Motor neuron (in vitro differentiated cells): ENCODE data around the gene CCL17. TPM values are rescaled to one million over a fixed set of nuclear protein-coding genes. Genes with fewer than 3 reads are reported as not detected.
"Not testable (repeated sequence)": the region's sequence is repeated elsewhere in the genome, so short reads cannot be mapped to it uniquely, and the experiment has no call there.

ENCODE experiments used
- ATAC-seq, 8 experiments: fragments of 200-7000 bp; cut with Tn5 transposase; replicated peaks in 6 of 8; 2 replicates each; pipeline ENCODE4 v1.8.0; 2021; ENCODE audit warnings: mild to moderate bottlenecking in 8 of 8, moderate library complexity in 8 of 8
- H3K27ac ChIP-seq, 2 donors: fragments of 250-450 bp; sonication (Bioruptor Pico); 2 replicates each; pipeline ENCODE4 v1.9.0; 2021; ENCODE audit warnings: antibody characterized with exemption in 2 of 2, mild to moderate bottlenecking in 2 of 2, moderate library complexity in 1 of 2
- H3K4me1 ChIP-seq, 2 donors: fragments of 250-450 bp; sonication (Bioruptor Pico); replicated peaks in 1 of 2; 2 replicates each; pipeline ENCODE4 v1.6.1; 2021; ENCODE audit warnings: antibody characterized with exemption in 2 of 2, mild to moderate bottlenecking in 2 of 2, moderate library complexity in 1 of 2
- H3K4me3 ChIP-seq, 5 donors: fragments of 250-450 bp; sonication (Bioruptor Pico); 2 replicates each; pipeline ENCODE4 v1.9.0; 2021; ENCODE audit warnings: antibody characterized with exemption in 5 of 5, mild to moderate bottlenecking in 5 of 5, moderate library complexity in 4 of 5
- WGBS, 10 experiments: fragments of 450-650 bp; shearing (Covaris generic); methylation state at CpG; one replicate each; pipeline ENCODE4 v1.0.0; 2022; 5-methylcytosine and 5-hydroxymethylcytosine counted together
- in situ Hi-C, 9 experiments: fragments of 400-800 bp; cut with MboI; loops; one replicate each; pipeline ENCODE4 v1.15.0; 2021; ENCODE audit warnings: low sequenced_read_pairs in 9 of 9, low pct_unique_long_range_greater_than_20kb in 2 of 9; ENCODE audit not compliant: unreplicated experiment in 9 of 9
- total RNA-seq, 8 experiments: library from RNA; unstranded; fragments of 300-600 nt; gene quantifications; 2 replicates each; pipeline versions ENCODE4 v1.2.3 to v1.2.4, GENCODE V29; 2022

CCL17 gene
- total RNA-seq, 8 experiments from 2014 or later: not detected

DNA sequence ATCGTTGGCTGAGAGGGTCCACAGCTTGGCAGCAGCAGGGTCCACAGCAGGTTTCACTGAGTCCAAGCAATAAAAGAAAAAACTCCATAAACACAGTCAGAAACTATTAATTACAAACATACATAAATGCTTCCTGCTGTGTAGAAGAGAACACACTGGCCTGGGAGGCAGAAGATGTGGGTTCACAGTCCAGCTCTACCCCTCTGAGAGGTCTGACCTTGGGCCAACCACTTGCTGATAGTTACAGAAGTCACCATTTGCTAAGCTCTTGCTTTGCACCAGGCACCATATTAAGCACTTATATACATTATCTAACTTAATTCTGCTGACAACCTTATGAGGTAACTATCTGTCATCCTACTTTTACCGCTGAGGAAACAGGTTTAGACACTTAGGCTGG lies 27.9 kb downstream of the CCL17 start:
- H3K4me3 ChIP-seq: no peak overlapping the region
- in situ Hi-C loops: no loop called here
- no peak overlapping the region for H3K27ac ChIP-seq
- no peak for ATAC-seq
- 83 to 100% (median 100%) methylated on average over 1 to 2 of the region's 2 CpGs; no CpG with 5 or more reads in 4 of the 10 experiments for WGBS, 10 experiments
- H3K4me1 ChIP-seq: no peaks in the 10 kb centered on the region

DNA sequence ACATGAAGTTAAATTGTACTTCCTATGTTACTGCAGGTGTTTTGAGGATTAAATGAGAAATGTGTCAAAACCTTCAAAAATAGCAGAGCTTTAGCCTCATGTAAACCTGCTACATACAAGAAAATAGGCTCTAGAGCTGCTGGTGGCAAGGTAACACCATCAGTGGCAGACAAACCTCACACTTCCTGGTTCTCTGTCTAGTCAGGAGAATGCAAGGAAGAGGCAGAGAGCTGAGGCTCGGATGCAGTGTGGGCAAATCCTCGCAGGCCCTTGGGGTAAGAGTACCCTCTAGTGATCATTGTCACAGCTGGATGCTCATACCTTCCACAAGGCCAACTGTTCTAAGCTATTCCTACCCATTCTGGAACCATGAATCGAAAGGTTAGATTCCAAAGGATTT lies 28.4 kb downstream of the CCL17 start:
- H3K4me3 ChIP-seq: no peak overlapping the region
- no peak overlapping the region for H3K27ac ChIP-seq
- 73 to 100% (median 100%) methylated on average over 1 to 3 of the region's 3 CpGs; no CpG with 5 or more reads in 2 of the 10 experiments for WGBS, 10 experiments
- no peak for ATAC-seq
- in situ Hi-C loops: no loop called here
- H3K4me1 ChIP-seq: no peaks in the 10 kb centered on the region

DNA sequence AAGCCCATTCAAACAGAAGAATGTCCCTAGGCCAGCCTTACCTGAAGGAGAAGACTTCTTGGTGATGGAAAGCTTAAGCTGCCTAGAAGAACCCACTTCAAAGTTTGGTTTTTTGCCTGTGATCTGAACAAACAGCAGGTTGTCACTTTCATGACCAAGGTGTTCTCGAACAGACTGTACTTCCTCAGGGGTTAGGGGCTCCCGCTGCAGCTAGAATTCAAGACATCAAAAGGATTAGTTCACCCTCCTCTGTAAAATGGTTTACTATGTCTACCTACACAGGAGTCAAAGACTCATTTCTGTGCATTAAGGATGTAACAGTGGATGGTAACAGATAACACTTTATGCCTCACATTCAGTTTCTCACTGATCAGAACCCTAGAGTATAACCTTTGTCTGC lies 29.4 kb downstream of the CCL17 start:
- Histone ChIP-seq H3K4me1 (no peaks in the 10 kb centered on the region), H3K27ac (no peak overlapping the region), H3K4me3 (no peak overlapping the region)
- in situ Hi-C loops: no loop called here
- WGBS, 10 experiments: 60 to 100% (median 92%) methylated on average over 1 to 2 of the region's 2 CpGs; no CpG with 5 or more reads in 3 of the 10 experiments
- no peak for ATAC-seq

DNA sequence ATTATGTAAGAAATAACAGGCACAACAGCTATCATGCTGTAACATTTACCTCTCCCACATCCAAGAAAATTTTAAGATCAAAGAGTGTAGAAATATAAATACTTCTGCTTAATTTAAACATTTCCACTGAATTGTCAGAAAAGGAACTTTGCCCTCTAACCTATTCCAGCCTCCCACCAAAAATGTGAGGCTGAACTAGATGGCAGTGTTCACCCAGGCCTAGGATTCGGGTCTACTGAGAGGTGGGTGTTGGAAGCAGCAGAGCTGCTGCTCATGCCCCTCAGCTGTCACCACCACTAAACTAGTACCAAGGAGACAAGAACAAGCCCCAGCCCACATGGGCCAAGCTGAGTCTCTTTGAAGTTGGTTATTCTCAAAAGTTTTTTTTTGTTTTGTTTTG lies 31.3 kb downstream of the CCL17 start:
- Histone ChIP-seq H3K4me3 (no peak overlapping the region), H3K27ac (no peak overlapping the region), H3K4me1 (no peaks in the 10 kb centered on the region)
- in situ Hi-C loops: no loop called here
- no peak for ATAC-seq
- WGBS, 10 experiments: 100% methylated on average over 1 of the region's 1 CpG; no CpG with 5 or more reads in 7 of the 10 experiments

DNA sequence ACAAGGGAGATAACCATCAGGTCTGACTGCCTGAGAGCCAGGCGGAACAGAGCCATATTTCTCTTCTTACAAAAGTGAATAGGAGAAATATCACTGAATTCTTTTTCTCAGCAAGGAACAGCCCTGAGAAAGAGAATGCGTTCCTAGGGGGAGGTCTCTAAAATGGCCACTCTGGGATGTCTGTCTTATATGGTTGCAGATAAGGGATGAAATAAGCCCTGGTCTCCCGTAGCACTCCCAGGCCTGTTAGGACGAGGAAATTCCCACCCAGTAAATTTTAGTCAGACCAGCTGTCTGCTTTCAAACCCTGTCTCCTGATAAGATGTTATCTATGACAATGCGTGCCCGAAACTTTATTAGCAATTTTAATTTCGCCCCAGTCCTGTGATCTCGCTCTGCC lies 35.4 kb downstream of the CCL17 start:
- ATAC-seq, H3K4me1 ChIP-seq, in situ Hi-C loops, H3K27ac ChIP-seq, H3K4me3 ChIP-seq: not testable (repeated sequence)
- WGBS, 10 experiments: 86 to 100% (median 100%) methylated on average over 1 to 7 of the region's 8 CpGs; no CpG with 5 or more reads in 2 of the 10 experiments

DNA sequence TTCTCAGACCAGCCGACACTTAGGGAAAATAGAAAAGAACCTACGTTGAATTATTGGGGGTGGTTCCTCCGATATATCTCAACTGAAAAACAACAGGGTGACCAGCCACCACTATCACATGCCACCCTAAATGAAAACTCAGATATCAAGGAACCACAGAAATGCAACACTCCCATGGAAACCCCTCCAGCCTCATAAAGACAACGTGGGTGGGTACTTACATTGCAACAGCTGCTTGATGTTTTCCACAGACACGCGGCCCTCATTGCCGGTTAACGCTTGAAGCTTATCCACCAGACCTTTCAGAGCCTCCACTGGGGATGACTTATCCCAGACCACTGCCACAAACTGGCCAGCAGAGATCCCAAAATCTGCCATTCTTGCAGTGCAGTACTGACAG lies 36.0 kb downstream of the CCL17 start:
- H3K4me1 ChIP-seq, in situ Hi-C loops, ATAC-seq, H3K27ac ChIP-seq, H3K4me3 ChIP-seq: not testable (repeated sequence)
- 50 to 100% (median 95%) methylated on average over 1 to 5 of the region's 8 CpGs; no CpG with 5 or more reads in 2 of the 10 experiments for WGBS, 10 experiments

DNA sequence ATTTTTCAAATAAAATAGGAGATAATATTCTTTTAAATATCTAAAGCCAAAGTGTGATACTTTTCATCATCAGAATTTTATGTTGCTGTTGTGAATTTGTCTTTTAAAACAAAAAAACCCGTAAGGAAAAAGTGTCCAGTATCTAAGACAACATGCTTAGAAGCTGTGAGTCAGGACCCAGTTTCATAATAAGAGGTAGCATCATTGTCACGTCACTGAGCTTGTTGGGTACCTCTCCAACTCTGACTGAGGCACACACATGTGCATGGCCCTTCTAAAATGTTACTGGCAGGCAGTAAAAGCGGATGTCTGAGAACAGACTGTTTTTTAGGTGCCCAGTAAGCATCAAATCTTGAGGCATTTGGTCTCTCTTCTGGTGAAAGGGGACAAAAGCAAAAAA lies 40.1 kb downstream of the CCL17 start:
- 17 to 100% (median 93%) methylated on average over 1 to 3 of the region's 3 CpGs; no CpG with 5 or more reads in 1 of the 10 experiments for WGBS, 10 experiments

DNA sequence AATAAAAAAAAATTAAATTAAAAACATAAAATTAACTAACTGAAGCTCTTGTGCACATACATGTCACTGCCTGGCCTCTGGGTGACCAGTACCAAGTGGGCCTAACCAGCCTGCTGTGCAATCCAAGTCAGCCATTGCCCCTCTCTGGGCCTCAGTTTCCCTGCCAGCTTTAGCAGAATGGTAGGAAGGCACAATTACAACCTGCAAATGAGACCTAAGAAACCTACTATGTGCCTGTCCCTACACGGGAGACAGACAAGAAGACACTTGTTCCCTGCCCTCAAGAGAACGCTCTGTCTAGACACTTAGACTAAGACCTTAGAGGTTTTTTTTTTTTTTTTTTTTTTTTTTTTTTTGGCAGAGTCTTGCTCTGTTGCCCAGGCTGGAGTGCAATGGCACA lies 40.9 kb downstream of the CCL17 start:
- WGBS, 10 experiments: 70 to 100% (median 100%) methylated on average over 1 to 2 of the region's 2 CpGs; no CpG with 5 or more reads in 2 of the 10 experiments
- no peak overlapping the region for H3K27ac ChIP-seq
- no peak for ATAC-seq
- peaks cover 11 to 16% of the 10 kb centered on the region in 2 donors for H3K4me1 ChIP-seq
- no peak overlapping the region for H3K4me3 ChIP-seq
- in situ Hi-C loops: no loop called here

More for the DNA sequence above, 40.1 kb downstream of the CCL17 start:
- no peak for ATAC-seq
- Histone ChIP-seq H3K4me1 (peaks cover 11 to 16% of the 10 kb centered on the region in 2 donors), H3K27ac (no peak overlapping the region), H3K4me3 (no peak overlapping the region)
- in situ Hi-C loops: no loop called here

DNA sequence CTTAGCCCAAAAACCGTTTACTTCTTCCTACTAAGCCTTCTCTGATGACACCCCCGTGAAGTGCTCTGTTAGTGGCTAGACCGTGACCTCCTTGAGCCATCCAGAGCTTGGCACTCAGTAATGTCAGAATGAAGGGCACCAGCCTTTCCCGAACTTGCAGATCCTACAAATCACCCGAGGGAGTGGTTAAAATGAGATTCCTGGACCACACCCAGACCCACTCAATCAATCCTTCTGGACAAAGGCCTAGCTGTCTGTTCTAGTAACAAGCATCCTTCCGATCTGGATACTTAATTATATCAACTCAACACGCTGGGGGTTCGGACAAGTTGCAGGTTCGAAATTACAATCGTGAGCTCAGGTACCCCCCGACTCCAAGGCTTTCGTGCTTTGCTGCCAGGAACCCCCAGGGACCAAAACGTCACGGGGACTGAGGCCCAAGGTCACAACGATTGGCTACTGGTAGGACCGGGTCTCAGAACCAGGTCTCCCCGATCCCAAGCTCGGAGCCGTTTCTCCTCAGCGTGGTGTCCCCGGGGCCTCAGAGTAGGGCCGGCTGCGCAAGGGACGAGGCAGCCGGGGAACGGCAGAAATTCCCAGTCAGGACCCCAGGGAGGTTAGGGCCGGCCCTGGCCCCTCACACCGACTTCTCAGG lies 42.1 kb downstream of the CCL17 start:
- H3K4me1 ChIP-seq: peaks cover 11 to 16% of the 10 kb centered on the region in 2 donors
- peak overlapping the region; percentile 81 to 89 for H3K27ac ChIP-seq
- 0 to 21% (median 1%) methylated on average over 3 to 23 of the region's 28 CpGs; no CpG with 5 or more reads in 3 of the 10 experiments for WGBS, 10 experiments
- in situ Hi-C loops: no loop called here
- peak overlapping the region; percentile 64 to 94 (median 77) for H3K4me3 ChIP-seq
- ATAC-seq: peak; percentile 47 to 58 (median 54)

DNA sequence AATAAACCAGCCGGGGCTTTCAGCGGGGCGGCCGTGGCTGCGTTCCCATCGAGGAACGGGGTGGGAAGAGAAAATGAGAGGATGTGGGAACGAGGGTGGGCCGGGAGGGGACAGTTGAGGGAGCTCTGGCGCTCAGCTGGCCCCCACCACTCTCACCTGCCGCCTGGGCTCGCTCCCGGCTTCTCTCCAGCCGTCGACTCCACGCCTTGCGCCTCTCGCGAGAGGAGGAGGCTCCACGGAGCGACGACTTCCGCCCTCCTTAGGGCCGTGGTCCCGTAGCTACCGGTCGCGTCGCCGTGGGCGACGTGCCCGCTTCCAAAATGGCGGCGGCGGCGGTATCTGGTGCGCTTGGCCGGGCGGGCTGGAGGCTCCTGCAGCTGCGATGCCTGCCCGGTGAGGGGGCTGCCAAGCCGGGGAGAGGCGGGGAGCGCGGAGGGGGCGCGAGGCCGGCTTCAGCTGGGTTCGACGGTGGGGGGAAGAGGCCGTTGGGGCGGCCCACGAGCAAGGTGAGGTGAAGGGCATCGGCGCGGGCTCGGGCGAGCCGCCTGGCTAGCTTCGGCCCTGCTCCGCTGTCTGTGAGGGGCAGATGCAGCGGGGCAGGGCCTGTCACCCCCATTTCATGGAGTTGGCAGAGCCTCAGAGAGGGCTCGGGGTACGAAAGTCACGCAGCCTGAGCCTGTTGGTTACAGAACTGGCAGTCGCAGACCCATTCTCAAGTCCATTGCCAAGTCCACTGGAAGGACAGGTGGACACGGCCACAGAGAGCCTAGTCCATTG lies 42.8 kb downstream of the CCL17 start, which contains the start of the genes CIAPIN1 and COQ9:
Gene CIAPIN1, minus strand, starts transcription at position 200 of the 777 bp plus-strand sequence. CDS start 6,457 bp downstream, outside the sequence.
Gene COQ9, plus strand, starts transcription at position 294 of the 777 bp plus-strand sequence. Its CDS starts 27 bp downstream, at position 321.
- in situ Hi-C loops: no loop called here
- WGBS, 10 experiments: 0 to 10% (median 0%) methylated on average over 1 to 9 of the region's 68 CpGs; no CpG with 5 or more reads in 3 of the 10 experiments
- ATAC-seq: peak; percentile 96 to 99 (median 99)
- peaks cover 11 to 16% of the 10 kb centered on the region in 2 donors for H3K4me1 ChIP-seq
- H3K27ac ChIP-seq: peak within 1 kb of the TSS; percentile 81 to 89
- peak within 1 kb of the TSS; percentile 64 to 94 (median 77) for H3K4me3 ChIP-seq

DNA sequence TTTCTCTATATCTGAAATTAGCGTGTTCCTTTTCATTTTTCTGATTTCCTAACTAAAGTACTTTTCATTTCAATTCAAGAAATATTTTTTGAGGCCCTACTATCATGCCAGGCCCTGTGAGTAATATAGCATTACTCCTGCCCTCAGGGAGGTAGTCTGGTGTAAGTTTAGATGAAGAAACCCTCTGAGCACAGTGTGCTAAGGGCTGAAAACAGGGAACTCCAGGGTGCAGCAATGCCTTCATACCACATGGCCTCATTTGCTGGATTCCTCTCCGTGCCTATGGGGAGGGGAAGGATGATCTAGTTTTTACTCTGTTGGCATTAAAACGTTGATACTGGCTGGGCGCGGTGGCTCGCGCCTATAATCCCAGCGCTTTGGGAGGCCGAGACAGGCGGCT lies 47.5 kb downstream of the CCL17 start:
- WGBS, 10 experiments: 82 to 100% (median 99%) methylated on average over 1 to 9 of the region's 10 CpGs
- no peak for ATAC-seq
- Histone ChIP-seq H3K27ac (no peak overlapping the region), H3K4me1 (peaks cover 5 to 10% of the 10 kb centered on the region in 2 donors), H3K4me3 (no peak overlapping the region)
- in situ Hi-C loops: no loop called here

DNA sequence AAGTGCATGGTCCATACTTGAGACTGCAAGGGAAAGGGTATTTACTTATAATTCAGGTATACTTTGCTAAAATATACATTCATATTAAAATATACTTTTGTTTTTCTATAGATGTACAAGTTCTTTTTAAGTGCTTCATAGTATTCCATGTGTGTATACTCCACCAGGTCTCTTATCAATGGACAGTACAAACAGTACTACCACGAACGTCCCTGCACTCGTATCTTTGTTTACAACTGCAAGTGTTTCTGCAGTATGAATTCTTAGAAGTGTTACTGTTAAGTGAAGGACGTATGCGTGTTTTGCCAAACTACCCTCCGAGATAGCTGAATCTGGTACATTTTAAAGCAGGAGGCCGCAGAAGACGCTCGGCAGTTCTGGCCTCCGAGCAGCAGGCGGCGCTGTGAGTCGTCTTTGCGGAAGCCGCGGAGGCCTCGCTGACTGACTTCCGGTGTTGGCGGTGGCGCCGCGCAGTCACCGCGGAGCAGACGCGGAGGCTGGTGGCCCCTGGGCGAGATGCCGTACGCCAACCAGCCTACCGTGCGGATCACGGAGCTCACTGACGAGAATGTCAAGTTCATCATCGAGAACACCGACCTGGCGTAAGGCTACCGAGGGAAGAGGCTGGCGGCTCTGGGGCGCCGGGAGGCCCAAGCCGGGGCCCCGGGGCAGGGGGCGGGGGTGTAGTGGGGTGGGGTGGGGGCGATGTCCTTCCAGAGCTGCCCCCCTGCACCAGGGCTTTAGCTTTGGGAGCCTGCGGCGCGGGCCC lies 57.8 kb downstream of the CCL17 start, which contains the start of gene POLR2C:
Gene POLR2C, plus strand, starts transcription at position 471 of the 769 bp plus-strand sequence. Its CDS starts 46 bp downstream, at position 517.
- peaks cover 5% of the 10 kb centered on the region in 2 donors for H3K4me1 ChIP-seq
- H3K27ac ChIP-seq: peak within 1 kb of the TSS; percentile 92 to 94
- in situ Hi-C loops: loop anchor here in 1 of 9 experiments (10.0 kb wide), 1 partner anchor 62 kb away; no protein-coding TSS in a partner anchor
- ATAC-seq: peak; percentile 89 to 98 (median 93)
- WGBS, 10 experiments: 0 to 30% (median 0%) methylated on average over 1 to 10 of the region's 47 CpGs; no CpG with 5 or more reads in 1 of the 10 experiments
- H3K4me3 ChIP-seq: peak within 1 kb of the TSS; percentile 59 to 98 (median 87)
